A549 treated with Hydrocortisone at 1 μM for 4 hours (cell line): ENCODE results near the gene LENEP. TPM values are rescaled to one million over a fixed set of nuclear protein-coding genes. Genes with fewer than 3 reads are reported as not detected.

Experiments
- total RNA-seq: library from RNA; stranded (reverse); fragments of 200-300 nt; extraction: Qiagen RNA extraction; gene quantifications from 5 replicates; pipeline ENCODE4 v1.2.3, GENCODE V29; 2022

LENEP gene
- total RNA-seq: not detected in 5 replicates

DNA sequence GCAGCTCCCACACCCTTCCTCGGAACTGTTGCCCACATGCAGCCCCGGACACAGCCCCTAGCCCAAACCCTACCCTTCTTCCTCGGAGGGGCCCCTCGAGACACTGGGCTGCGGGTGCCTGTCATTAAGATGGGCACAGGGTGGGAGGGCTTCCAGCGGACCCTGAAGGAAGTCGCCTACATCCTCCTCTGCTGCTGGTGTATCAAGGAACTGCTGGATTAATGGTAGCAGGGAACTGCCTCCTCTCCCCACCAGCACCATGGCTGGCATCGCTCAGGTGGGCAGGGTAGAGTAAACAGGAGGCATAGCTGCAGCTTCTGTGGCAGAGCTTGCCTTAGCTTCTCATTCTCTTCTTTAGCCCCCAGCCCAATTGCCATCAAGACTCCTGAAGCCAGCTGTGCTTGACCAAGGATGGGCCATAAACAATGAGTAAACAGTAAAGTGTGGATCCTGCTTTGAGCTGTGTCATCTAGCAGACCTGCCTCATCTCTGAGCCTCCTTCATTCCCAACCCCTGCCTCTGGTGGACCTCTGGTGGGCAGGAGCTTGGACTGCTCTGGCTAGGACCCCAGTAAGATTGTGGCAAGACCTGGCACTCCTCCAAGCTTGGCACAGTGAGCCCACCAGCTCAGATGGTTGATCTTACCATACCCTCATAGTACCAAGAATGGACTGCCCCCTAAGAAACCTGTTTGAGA lies at the start of gene LENEP:
TSS of gene LENEP (plus strand) at position 15 of the 697 bp plus-strand sequence. CDS start at position 37, 22 bp downstream.

GRCh38 chr1:154955718-154956543 lies 37.5 kb upstream of the LENEP start, which contains the start of gene PBXIP1:
Gene PBXIP1, minus strand, starts transcription at chr1:154956099. Its CDS starts 2,378 bp downstream, at chr1:154953721.

GRCh38 chr1:154961207-154962155 lies 31.9 kb upstream of the LENEP start, which contains the start of gene PYGO2:
Gene PYGO2, minus strand, starts transcription at chr1:154961782. Its CDS starts 206 bp downstream, at chr1:154961576.

DNA sequence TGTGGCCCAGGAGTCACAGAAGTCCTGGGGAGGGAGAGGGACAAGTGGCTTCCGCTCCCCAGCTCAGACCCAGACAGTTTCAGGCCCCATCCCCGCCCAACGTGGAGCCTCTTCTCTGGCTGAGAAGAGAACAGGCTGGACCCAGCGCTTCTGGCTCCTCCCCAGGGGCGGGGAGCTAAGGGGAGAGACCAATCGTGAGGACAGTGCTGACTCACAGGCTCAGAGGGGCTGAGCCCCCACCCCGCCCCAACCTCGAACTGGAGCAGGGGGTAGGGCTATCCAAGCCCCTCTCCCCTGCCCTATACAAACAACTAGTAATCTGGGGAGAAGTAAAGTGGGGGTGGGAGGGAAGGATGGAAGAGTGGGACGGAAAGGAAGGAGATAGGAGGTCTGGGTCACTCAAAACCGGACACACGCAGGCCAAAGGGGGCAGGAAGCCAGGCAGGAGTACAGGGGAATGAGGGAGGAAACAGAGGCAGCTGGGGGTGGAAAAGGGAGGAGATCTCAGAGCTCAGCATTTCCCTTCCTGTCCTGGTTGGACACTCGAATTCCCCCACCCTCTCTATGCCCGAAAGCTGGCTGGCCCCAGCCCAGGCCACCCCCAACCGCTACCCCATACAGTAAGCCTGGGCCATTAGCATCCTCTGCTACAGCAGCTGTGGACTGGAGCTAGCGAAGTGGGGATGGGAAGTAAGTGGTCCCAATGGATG lies 22.6 kb upstream of the LENEP start, which contains the start of gene SHC1:
TSS of gene SHC1 (minus strand) at position 117 of the 710 bp plus-strand sequence. CDS start 221 bp downstream, outside the sequence.

DNA sequence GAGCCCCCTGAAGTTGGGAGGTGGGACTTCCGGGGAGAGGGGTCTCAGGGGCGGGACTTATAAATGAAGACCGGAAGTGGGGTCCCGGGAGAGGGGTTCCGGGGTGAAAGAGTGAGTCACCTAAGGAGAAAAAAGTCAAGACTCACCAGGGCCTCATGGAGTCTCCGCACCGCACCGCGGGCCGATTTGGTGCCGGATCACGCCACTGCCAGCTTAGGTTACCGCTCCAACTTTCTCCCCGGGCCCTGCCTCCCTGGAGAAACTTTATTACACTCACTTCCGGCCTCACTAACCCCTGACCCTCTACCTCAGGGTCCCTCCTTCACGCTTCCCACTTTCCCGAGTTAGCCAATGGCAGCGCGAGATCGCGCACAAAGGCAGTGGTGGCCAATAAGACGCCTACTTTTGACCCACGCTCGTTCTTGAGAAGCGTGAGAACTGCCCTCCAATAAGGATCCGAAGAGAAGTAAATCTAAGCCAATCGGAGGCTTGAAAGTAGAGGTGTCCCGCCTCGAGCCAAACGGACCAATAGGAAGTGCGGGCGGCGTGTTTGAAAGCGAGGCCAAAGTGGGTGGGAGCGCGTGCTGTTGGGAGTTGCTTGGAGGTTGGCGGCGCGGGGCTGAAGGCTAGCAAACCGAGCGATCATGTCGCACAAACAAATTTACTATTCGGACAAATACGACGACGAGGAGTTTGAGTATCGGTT lies 19.1 kb upstream of the LENEP start, which contains the start of gene CKS1B:
TSS of gene CKS1B (plus strand) at position 580 of the 706 bp plus-strand sequence. CDS start at position 645, 65 bp downstream.

GRCh38 chr1:154982897-154983648 lies 10.3 kb upstream of the LENEP start, which contains the start of gene FLAD1:
Gene FLAD1, plus strand, starts transcription at chr1:154983344. Its CDS starts 351 bp downstream, at chr1:154983695.

GRCh38 chr1:155002464-155003226 lies 9.3 kb downstream of the LENEP start, which contains the start of gene ZBTB7B:
Gene ZBTB7B, plus strand, starts transcription at chr1:155002802. Its CDS starts 11,859 bp downstream, at chr1:155014661.

GRCh38 chr1:155033524-155033923 lies 40.1 kb downstream of the LENEP start, which contains the start of the genes DCST1 and DCST2:
Gene DCST1, plus strand, starts transcription at chr1:155033824. Its CDS starts 213 bp downstream, at chr1:155034037.
Gene DCST2, minus strand, starts transcription at chr1:155033781. Its CDS starts 80 bp downstream, at chr1:155033701.

Other genes with a start within 250 kb of the LENEP start
- gene KCNN3, start 123.3 kb upstream of the LENEP start, total RNA-seq: 0.01 to 0.03 TPM (median 0.02 TPM) in 4 of 5 replicates, not detected in the other
- 42.1 to 48.4 TPM (median 43.6 TPM) in 5 replicates for gene PMVK, start 56.9 kb upstream of the LENEP start, total RNA-seq
- gene PBXIP1, start 37.5 kb upstream of the LENEP start, total RNA-seq: 13.1 to 16.1 TPM (median 14.7 TPM) in 5 replicates
- 20.1 to 24.8 TPM (median 23.2 TPM) in 5 replicates for gene PYGO2, start 31.8 kb upstream of the LENEP start, total RNA-seq
- 194 to 253 TPM (median 238 TPM) in 5 replicates for gene SHC1, start 22.8 kb upstream of the LENEP start, total RNA-seq
- 311 to 367 TPM (median 344 TPM) in 5 replicates for gene CKS1B, start 18.9 kb upstream of the LENEP start, total RNA-seq
- gene FLAD1, start 10.2 kb upstream of the LENEP start, total RNA-seq: 38.8 to 45.4 TPM (median 43.8 TPM) in 5 replicates
- gene ZBTB7B, start 9.2 kb downstream of the LENEP start, total RNA-seq: 44.8 to 52.9 TPM (median 49.0 TPM) in 5 replicates
- gene DCST2, start 40.2 kb downstream of the LENEP start, total RNA-seq: 0.37 to 0.77 TPM (median 0.52 TPM) in 5 replicates
- gene DCST1, start 40.2 kb downstream of the LENEP start, total RNA-seq: 0.07 to 0.08 TPM in 2 of 5 replicates, not detected in the others
- gene ADAM15, start 57.7 kb downstream of the LENEP start, total RNA-seq: 84.2 to 106 TPM (median 101 TPM) in 5 replicates
- 12.3 to 15.4 TPM (median 13.0 TPM) in 5 replicates for gene EFNA4, start 70.2 kb downstream of the LENEP start, total RNA-seq
- gene EFNA3, start 85.3 kb downstream of the LENEP start, total RNA-seq: 9.7 to 11.7 TPM (median 11.6 TPM) in 5 replicates
- 21.4 to 32.6 TPM (median 26.0 TPM) in 5 replicates for gene EFNA1, start 134.3 kb downstream of the LENEP start, total RNA-seq
- gene SLC50A1, start 142.3 kb downstream of the LENEP start, total RNA-seq: 32.8 to 36.7 TPM (median 34.6 TPM) in 5 replicates
- gene DPM3, start 146.9 kb downstream of the LENEP start, total RNA-seq: 69.5 to 108 TPM (median 98.1 TPM) in 5 replicates
- gene KRTCAP2, start 179.7 kb downstream of the LENEP start, total RNA-seq: 187 to 257 TPM (median 250 TPM) in 5 replicates
- gene TRIM46, start 180.3 kb downstream of the LENEP start, total RNA-seq: 1.7 to 2.9 TPM (median 2.7 TPM) in 5 replicates
- 7.6 to 9.3 TPM (median 8.5 TPM) in 5 replicates for gene THBS3, start 214.3 kb downstream of the LENEP start, total RNA-seq
- gene MTX1, start 215.1 kb downstream of the LENEP start, total RNA-seq: 63.2 to 79.8 TPM (median 74.7 TPM) in 5 replicates